Esophagus squamous epithelium (tissue), 5 donors: ENCODE results near the gene RFC1. TPM values are rescaled to one million over a fixed set of nuclear protein-coding genes. Genes with fewer than 3 reads are reported as not detected.
"Not testable (repeated sequence)": the region's sequence is repeated elsewhere in the genome, so short reads cannot be mapped to it uniquely, and the experiment has no call there.

Experiments used
- DNase-seq: peaks from one replicate; lab custom pipeline; 2025; lab: John Stamatoyannopoulos, UW
- H3K27ac ChIP-seq, 4 donors: fragments of 200-600 bp; sonication (generic); one replicate each; pipeline ENCODE4 v1.5.1; 2016 to 2019; ENCODE audit warnings: mild to moderate bottlenecking in 1 of 4
- H3K27me3 ChIP-seq, 4 donors: fragments of 200-600 bp; sonication (generic); 1 replicate in 3 of 4; 2 replicates in 1 of 4; pipeline versions ENCODE4 v1.5.1 to v1.6.0; 2017 to 2021; ENCODE audit warnings: antibody characterized with exemption in 1 of 4
- H3K36me3 ChIP-seq, 3 donors: fragments of 200-600 bp; sonication (generic); one replicate each; pipeline ENCODE4 v1.5.1; 2016 to 2019
- H3K4me1 ChIP-seq, 3 donors: fragments of 200-600 bp; sonication (generic); one replicate each; pipeline ENCODE4 v1.5.1; 2017 to 2019
- H3K4me3 ChIP-seq, 4 donors: fragments of 200-600 bp; sonication (generic); 1 replicate in 3 of 4; 2 replicates in 1 of 4; pipeline ENCODE4 v1.5.1; 2016 to 2019; ENCODE audit warnings: mild to moderate bottlenecking in 2 of 4, moderate library complexity in 1 of 4
- H3K9me3 ChIP-seq, 3 donors: fragments of 200-600 bp; sonication (generic); one replicate each; pipeline ENCODE4 v1.5.1; 2016 to 2019
- CTCF ChIP-seq, 6 experiments: fragments of 450-650 bp in 4 of 6; fragments of 200-600 bp in 2 of 6; sonication (generic) in 2 of 6; IDR thresholded peaks; one replicate each; pipeline ENCODE4 v1.5.1; 2016 to 2019; ENCODE audit warnings: antibody characterized with exemption in 6 of 6, mild to moderate bottlenecking in 4 of 6, moderate library complexity in 4 of 6
- POLR2A ChIP-seq, 4 donors: fragments of 450-650 bp; IDR thresholded peaks; one replicate each; pipeline ENCODE4 v1.6.1; 2017; ENCODE audit warnings: antibody characterized with exemption in 4 of 4, mild to moderate bottlenecking in 4 of 4, moderate library complexity in 3 of 4
- WGBS, 2 donors: methylation state at CpG; one replicate each; pipeline ENCODE4 v1.1.5; 2018; 5-methylcytosine and 5-hydroxymethylcytosine counted together
- intact Hi-C: fragments of 100-400 bp; cut with DNase I; formaldehyde crosslinking; loops from one replicate; pipeline ENCODE4 v1.15.0; 2022
- total RNA-seq, 4 donors: library from RNA; depleted of rRNA; stranded (reverse); fragments of >200 nt; gene quantifications; one replicate each; pipeline ENCODE4 v1.1.0, GENCODE V29; 2016
- donor health status: DM: yes; HTN: yes; CAD: no.

The RFC1 gene
- total RNA-seq, 4 donors from 2014 or later: 19.8 to 34.2 (median 25.4) TPM

- 100% methylated on average over 1 of the region's 1 CpG; no CpG with 5 or more reads in 1 of the 2 donors for WGBS, 2 donors
- H3K4me1 ChIP-seq: no peaks in the 10 kb centered on the region
- H3K9me3 ChIP-seq: no peaks in the 10 kb centered on the region
- no peak for DNase-seq
- intact Hi-C loops: no loop called here
- no peak overlapping the region for H3K4me3 ChIP-seq
- no peak overlapping the region for H3K27ac ChIP-seq
- TF ChIP-seq CTCF (IDR thresholded peaks at IDR 0.05) (no peak), POLR2A (IDR thresholded peaks at IDR 0.05) (no peak)
- peaks cover 0 to 3% (median 0%) of the 10 kb centered on the region in 4 donors for H3K27me3 ChIP-seq
- H3K36me3 ChIP-seq: no peaks in the 10 kb centered on the region
These were observed 17.5 kb upstream of the RFC1 start for GRCh38 chr4:39383690-39384089.

- TF ChIP-seq CTCF (IDR thresholded peaks at IDR 0.05) (no peak), POLR2A (IDR thresholded peaks at IDR 0.05) (no peak)
- WGBS, 2 donors: 37 to 41% methylated on average over 4 of the region's 4 CpGs
These were observed 9.3 kb upstream of the RFC1 start for GRCh38 chr4:39375478-39375877.

GRCh38 chr4:39371209-39371608, 5.0 kb upstream of the RFC1 start:
- DNase-seq, H3K27me3 ChIP-seq, H3K36me3 ChIP-seq, H3K4me3 ChIP-seq, H3K27ac ChIP-seq, H3K9me3 ChIP-seq, H3K4me1 ChIP-seq: not testable (repeated sequence)
- intact Hi-C loops: loop anchor here (10.0 kb wide), 1 partner anchor 84 kb away; the partner anchor contains the start of genes LIAS and RPL9
- 100% methylated on average over 1 to 2 of the region's 6 CpGs for WGBS, 2 donors

More at GRCh38 chr4:39375478-39375877, 9.3 kb upstream of the RFC1 start:
- no peak for DNase-seq
- Histone ChIP-seq H3K27ac (no peak overlapping the region), H3K4me3 (no peak overlapping the region), H3K9me3 (no peaks in the 10 kb centered on the region), H3K36me3 (no peaks in the 10 kb centered on the region), H3K27me3 (peaks cover 0 to 4% (median 0%) of the 10 kb centered on the region in 4 donors), H3K4me1 (no peaks in the 10 kb centered on the region)
- intact Hi-C loops: loop anchor here (10.0 kb wide), 1 partner anchor 79 kb away; the partner anchor contains the start of genes LIAS and RPL9

GRCh38 chr4:39369301-39369700, 3.1 kb upstream of the RFC1 start:
- Histone ChIP-seq H3K27me3 (no peaks in the 10 kb centered on the region), H3K9me3 (no peaks in the 10 kb centered on the region), H3K27ac (no peak overlapping the region), H3K36me3 (no peaks in the 10 kb centered on the region), H3K4me1 (peaks cover 11 to 22% (median 17%) of the 10 kb centered on the region in 3 donors), H3K4me3 (no peak overlapping the region)
- no peak for DNase-seq
- 35 to 56% methylated on average over 4 of the region's 4 CpGs for WGBS, 2 donors
- intact Hi-C loops: no loop called here
- no peak for TF ChIP-seq CTCF (IDR thresholded peaks at IDR 0.05)
- TF ChIP-seq POLR2A (IDR thresholded peaks at IDR 0.05): no peak

GRCh38 chr4:39367166-39367565, 1.0 kb upstream of the RFC1 start:
- Histone ChIP-seq H3K9me3 (no peaks in the 10 kb centered on the region), H3K27me3 (no peaks in the 10 kb centered on the region), H3K27ac (no peak overlapping the region), H3K4me1 (peaks cover 11 to 39% (median 22%) of the 10 kb centered on the region in 3 donors), H3K36me3 (no peaks in the 10 kb centered on the region), H3K4me3 (no peak overlapping the region)
- 88% methylated on average over 6 of the region's 6 CpGs for WGBS, 2 donors
- intact Hi-C loops: no loop called here
- no peak for DNase-seq
- TF ChIP-seq CTCF (IDR thresholded peaks at IDR 0.05): no peak
- no peak for TF ChIP-seq POLR2A (IDR thresholded peaks at IDR 0.05)
